ENCODE measurements around the gene MACIR.

Gene MACIR

DNA sequence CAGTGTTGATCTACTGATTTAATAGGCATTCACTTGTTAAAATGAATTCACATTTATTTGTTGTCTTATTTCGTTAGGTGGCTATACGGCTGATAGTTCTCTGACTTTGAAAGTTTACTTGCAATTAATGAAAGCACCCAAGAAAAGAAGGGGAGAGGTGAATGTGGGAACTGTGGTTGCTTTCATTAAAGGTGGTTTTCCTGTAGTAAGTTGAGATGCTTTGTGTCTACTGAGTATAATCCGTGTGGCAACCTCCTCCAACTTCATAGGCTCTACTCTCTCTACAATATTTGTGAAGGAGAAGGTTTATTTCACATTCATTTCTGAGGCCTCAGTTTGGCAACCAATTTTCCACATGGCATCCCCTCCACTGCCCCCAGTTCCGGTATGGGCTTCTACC, 12.8 kb upstream of the MACIR start:
- no peak for DNase-seq (ENCODE audit: low spot score)

GRCh38 chr5:103247118-103247517, 11.4 kb upstream of the MACIR start:
- DNase-seq (ENCODE audit: low spot score): no peak

GRCh38 chr5:103249068-103249467, 9.5 kb upstream of the MACIR start:
- no peak for DNase-seq (ENCODE audit: low spot score)

GRCh38 chr5:103254921-103255320, 3.6 kb upstream of the MACIR start:
- no peak for DNase-seq (ENCODE audit: low spot score)

DNA sequence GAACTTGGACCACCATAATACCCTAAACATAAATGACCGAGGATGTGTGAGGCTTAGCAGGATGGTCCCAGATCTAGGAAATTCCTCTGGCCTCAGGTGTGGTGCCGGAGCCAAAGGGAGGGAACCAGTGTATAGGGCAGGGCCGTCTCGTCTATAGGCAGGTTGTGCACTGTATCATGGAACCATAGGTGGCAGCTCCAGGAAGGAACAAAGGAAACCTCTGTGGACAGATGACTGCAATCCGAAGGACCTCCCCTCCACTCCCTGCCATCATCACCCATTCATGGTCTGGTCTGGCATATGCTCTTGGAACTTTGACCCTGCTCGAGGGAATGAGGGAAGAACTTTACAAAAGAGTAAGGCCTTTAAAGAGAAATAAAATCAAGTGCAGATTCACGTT, 2.9 kb upstream of the MACIR start:
- DNase-seq (ENCODE audit: low spot score): no peak

DNA sequence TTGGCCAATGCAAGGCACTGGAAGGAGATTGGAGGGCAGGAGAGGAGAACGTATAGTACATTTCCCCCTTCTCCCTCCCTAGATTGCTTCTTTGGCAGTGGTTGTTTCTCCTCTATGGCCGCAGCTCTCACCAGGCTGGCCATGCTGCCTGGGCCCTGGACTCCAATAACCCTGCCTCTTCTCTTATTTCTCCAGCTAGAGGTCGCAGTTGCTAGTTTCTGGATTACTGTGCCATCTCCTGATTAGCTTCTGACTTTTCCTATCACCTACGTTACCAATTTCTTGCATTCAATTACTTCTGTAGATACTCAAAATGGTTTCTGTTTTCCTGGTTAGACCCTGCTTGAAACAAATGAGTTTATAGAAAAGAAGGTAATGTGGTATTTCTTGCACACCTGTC, 2.4 kb upstream of the MACIR start:
- no peak for DNase-seq (ENCODE audit: low spot score)

DNA sequence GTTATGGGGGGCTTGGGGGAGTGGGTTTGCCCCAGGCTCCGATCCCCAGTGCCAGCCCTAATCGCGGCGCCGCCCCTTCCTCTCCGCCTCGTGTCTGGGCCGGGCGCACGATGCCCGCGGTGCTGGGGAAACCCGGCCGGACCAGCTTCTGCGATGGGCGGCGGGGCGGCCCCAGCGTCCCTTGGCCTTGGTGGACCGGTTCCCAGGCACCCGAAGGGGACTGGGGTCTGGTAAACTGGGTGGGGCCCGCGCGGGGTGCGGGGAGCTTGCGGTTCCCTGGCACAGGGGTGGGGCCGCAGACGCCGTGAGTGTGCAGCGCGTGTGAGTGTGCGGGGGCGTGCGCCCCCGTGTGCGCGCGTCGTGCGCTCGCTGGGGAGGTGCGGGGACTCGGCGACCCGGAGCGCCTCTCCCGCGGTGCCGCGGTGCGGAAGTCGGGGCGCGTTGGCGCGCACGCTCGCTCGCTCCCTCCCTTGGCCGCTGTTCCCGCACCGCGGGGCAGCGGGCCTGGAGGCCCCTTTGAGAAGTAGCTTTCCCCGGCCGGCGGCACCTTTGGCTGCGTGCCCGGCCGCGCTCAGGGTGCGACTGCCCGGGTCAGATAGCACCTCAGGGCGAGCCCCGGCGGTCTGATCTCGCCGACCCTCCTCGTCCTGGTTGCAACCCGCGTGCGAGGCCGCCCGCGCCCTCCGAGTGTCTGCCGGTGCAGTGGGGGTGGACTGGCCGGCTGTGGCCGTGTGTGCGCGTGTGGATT, 568 bp downstream of the MACIR start:
- peak; percentile 66 for DNase-seq (ENCODE audit: low spot score)

- DNase-seq (ENCODE audit: low spot score): peak; percentile 60
Measured at GRCh38 chr5:103259705-103260355, 1.3 kb downstream of the MACIR start.

GRCh38 chr5:103260951-103261350, 2.4 kb downstream of the MACIR start:
- no peak for DNase-seq (ENCODE audit: low spot score)

GRCh38 chr5:103262422-103262871, 3.9 kb downstream of the MACIR start:
- DNase-seq (ENCODE audit: low spot score): no peak

- no peak for DNase-seq (ENCODE audit: low spot score)
Measured at GRCh38 chr5:103263054-103263453, 4.5 kb downstream of the MACIR start.

GRCh38 chr5:103264508-103264907, 5.9 kb downstream of the MACIR start:
- no peak for DNase-seq (ENCODE audit: low spot score)

- no peak for DNase-seq (ENCODE audit: low spot score)
Measured at GRCh38 chr5:103270581-103270980, 12.0 kb downstream of the MACIR start.

DNA sequence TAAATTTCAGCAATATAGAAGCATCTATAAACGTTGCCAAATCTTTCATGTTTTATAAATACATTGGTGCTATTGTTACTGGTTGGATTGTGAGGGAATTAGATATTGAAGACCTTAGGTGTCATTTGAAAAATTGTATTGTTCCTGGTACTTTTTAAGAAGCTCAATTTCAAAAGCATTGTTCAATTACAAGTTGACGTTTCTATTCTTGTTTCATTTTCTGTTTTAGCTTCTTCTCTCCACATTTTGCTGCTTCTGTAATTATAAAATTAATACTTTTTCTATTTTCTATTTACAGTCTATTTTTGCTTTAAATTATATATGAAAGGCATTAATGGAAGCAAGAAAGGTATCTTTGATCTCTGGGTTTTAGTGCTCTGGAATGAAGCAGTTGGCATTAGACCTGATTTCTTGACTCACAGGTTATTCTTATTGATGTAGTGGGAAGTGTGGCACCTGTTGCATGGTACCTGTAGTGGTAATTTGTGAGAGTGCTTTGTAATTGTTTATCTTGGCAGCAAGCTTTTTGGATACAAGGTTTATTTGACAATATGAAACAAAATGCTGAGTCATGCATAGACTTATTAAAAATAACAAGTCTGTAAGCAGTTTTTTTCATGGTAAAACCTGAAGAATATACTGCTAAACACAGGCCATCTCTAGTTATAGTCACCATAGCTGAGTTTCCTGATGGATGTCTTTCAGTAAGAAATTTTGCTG, 13.2 kb downstream of the MACIR start:
- no peak for DNase-seq (ENCODE audit: low spot score)

- DNase-seq (ENCODE audit: low spot score): no peak
Measured at GRCh38 chr5:103272377-103272776, 13.8 kb downstream of the MACIR start.

- no peak for DNase-seq (ENCODE audit: low spot score)
Measured at GRCh38 chr5:103273952-103274351, 15.4 kb downstream of the MACIR start.

GRCh38 chr5:103275851-103276250, 17.3 kb downstream of the MACIR start:
- no peak for DNase-seq (ENCODE audit: low spot score)

DNA sequence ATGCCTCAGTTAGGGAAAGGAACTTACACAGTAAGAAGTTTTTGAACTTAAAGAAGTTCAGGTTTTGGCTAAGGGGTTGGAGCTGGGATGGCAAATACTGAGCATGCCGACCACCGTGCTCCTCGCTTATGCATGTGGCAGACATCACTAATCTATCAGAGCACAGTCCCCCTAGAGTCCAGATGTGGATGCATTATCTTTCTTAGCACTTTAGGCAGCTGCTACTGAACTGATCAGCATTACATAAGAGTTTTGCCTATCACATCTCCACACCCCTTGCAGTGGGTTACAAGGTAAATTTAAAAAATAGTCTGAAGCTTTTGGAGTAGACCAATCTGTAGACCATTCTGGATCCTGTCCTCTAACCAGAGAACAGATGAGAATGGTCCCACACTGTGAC, 22.4 kb downstream of the MACIR start:
- DNase-seq (ENCODE audit: low spot score): no peak

- no peak for DNase-seq (ENCODE audit: low spot score)
Measured at GRCh38 chr5:103283120-103283519, 24.6 kb downstream of the MACIR start.

DNA sequence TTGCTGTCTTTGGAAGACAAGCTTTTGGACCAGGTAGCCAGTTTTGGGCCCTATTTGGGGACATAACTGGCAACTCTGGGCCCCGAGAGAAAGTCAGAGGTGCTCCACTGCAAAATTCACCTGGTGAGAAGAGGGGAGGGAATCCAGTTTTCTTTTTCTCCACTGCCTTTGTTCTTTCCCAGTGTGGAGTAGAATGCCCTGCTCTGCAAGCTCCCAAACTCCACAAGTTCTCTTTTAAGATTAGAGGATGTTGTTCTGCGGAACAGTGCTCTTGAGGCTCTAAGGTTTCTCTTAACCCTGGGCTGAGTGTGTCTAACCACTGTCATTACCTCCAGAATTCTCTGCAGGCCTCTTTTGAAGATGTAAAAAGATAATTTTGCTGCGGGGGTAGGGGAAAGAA, 25.3 kb downstream of the MACIR start:
- DNase-seq (ENCODE audit: low spot score): no peak

DNA sequence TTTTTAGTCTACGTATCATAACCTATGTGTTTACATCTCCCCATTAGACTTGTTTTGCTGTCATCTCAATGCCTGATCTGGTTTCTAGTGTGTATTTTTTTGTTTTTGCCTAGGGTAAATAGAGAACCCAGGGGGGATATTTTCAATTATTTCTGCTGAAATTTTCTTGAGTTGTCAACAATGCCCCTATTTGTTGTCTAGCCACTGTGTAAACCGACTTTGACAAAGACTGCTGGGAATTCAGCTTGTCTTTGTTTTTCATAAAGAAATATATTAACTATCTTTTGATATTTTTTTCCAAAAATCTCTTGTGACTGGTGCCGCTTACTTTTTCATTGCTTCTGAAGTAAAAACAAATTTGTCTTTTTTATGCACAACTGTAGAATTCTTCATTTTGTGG, 28.1 kb downstream of the MACIR start:
- peak; percentile 51 for DNase-seq (ENCODE audit: low spot score)

GRCh38 chr5:103289024-103289423, 30.5 kb downstream of the MACIR start:
- no peak for DNase-seq (ENCODE audit: low spot score)

DNA sequence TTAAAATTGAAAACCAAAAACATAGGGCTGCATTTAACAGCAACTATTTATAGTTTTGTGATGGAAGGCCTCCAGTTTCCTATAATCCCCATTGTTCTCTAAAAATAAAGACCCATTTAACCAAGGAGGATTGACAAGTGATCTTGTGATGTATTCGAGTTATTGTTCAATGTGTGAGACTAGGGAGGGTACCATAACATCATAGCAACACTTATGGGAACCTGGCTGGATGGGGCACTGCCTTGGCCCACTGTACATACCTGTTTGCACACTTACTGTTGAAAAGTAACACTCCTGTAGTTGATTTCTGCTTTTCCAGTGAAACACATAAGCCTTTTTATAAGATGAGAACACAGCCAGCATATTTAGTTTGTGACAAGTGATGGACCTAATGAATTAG, 32.3 kb downstream of the MACIR start:
- peak; percentile 93 for DNase-seq (ENCODE audit: low spot score)

All from globus pallidus (tissue), 1 donor.